ENCODE data around the gene SYT1. TPM values are rescaled to one million over a fixed set of nuclear protein-coding genes. Genes with fewer than 3 reads are reported as not detected.

Gene SYT1
- total RNA-seq, 2 donors from 2014 or later, result 1.0 to 22.7 TPM

- intact Hi-C loops (cut with DNase I), result no loop called here
- TF ChIP-seq CTCF (IDR thresholded peaks at IDR 0.05) (no peak), POLR2A (IDR thresholded peaks at IDR 0.05) (no peak)
- WGBS, 2 donors, result 62 to 68% methylated on average over 3 of the region's 3 CpGs
- Histone ChIP-seq H3K4me1 (no peaks in the 10 kb centered on the region), H3K9me3 (no peaks in the 10 kb centered on the region), H3K27me3 (no peaks in the 10 kb centered on the region), H3K4me3 (no peak overlapping the region), H3K36me3 (replicated peaks in 1 of 2; ENCODE audit: insufficient read depth in 1 of 2, low read depth in 2 of 2) (no peaks in the 10 kb centered on the region), H3K27ac (no peak overlapping the region)
- no peak for ATAC-seq
- DNase-seq, result no peak
These were observed 184.4 kb downstream of the SYT1 start for GRCh38 chr12:79048962-79049361.

- ATAC-seq, result no peak
- no peak for DNase-seq
- Histone ChIP-seq H3K9me3 (no peaks in the 10 kb centered on the region), H3K27ac (no peak overlapping the region), H3K36me3 (replicated peaks in 1 of 2; ENCODE audit: insufficient read depth in 1 of 2, low read depth in 2 of 2) (no peaks in the 10 kb centered on the region), H3K4me1 (no peaks in the 10 kb centered on the region), H3K4me3 (no peak overlapping the region), H3K27me3 (no peaks in the 10 kb centered on the region)
- no peak for TF ChIP-seq CTCF (IDR thresholded peaks at IDR 0.05)
- no peak for TF ChIP-seq POLR2A (IDR thresholded peaks at IDR 0.05)
- 82 to 85% methylated on average over 3 of the region's 3 CpGs for WGBS, 2 donors
- intact Hi-C loops (cut with DNase I), result no loop called here
These were observed 188.8 kb downstream of the SYT1 start for GRCh38 chr12:79053394-79053793.

GRCh38 chr12:79055926-79056674 lies 191.5 kb downstream of the SYT1 start:
- Histone ChIP-seq H3K27me3 (no peaks in the 10 kb centered on the region), H3K9me3 (no peaks in the 10 kb centered on the region), H3K27ac (no peak overlapping the region), H3K4me1 (no peaks in the 10 kb centered on the region), H3K36me3 (replicated peaks in 1 of 2; ENCODE audit: insufficient read depth in 1 of 2, low read depth in 2 of 2) (no peaks in the 10 kb centered on the region), H3K4me3 (no peak overlapping the region)
- intact Hi-C loops (cut with DNase I), result no loop called here
- WGBS, 2 donors, result 43 to 47% methylated on average over 3 of the region's 3 CpGs
- no peak for DNase-seq
- no peak for TF ChIP-seq POLR2A (IDR thresholded peaks at IDR 0.05)
- no peak for TF ChIP-seq CTCF (IDR thresholded peaks at IDR 0.05)
- ATAC-seq, result no peak

DNA sequence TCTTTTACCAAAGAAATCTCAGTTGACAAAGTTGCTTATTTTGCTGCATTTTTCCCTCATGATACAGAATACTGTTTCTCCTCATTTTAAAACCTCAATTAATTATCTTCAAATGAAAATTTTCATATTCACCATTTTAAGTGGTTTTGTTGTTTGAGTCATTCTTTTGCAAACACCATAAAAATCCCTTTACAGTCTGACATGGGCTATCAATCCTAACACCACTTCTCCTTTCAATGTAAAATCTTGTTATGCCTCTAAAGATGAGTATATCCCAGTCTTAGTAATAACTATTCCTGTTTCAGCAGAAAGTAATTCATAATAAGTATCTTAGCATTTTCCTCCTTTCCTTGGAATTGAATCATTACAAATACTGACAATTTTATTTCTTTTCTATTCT lies 192.2 kb downstream of the SYT1 start:
- ATAC-seq (no peak), DNase-seq (no peak)
- no peaks in the 10 kb centered on the region for H3K27me3 ChIP-seq
- intact Hi-C loops (cut with DNase I), result no loop called here
- H3K9me3 ChIP-seq, result no peaks in the 10 kb centered on the region
- no peaks in the 10 kb centered on the region for H3K36me3 ChIP-seq (replicated peaks in 1 of 2; ENCODE audit: insufficient read depth in 1 of 2, low read depth in 2 of 2)
- H3K4me3 ChIP-seq, result no peak overlapping the region
- TF ChIP-seq POLR2A (IDR thresholded peaks at IDR 0.05), result no peak
- TF ChIP-seq CTCF (IDR thresholded peaks at IDR 0.05), result no peak
- H3K27ac ChIP-seq, result no peak overlapping the region
- no peaks in the 10 kb centered on the region for H3K4me1 ChIP-seq

- no peaks in the 10 kb centered on the region for H3K36me3 ChIP-seq (replicated peaks in 1 of 2; ENCODE audit: insufficient read depth in 1 of 2, low read depth in 2 of 2)
- H3K4me3 ChIP-seq, result no peak overlapping the region
- no peaks in the 10 kb centered on the region for H3K4me1 ChIP-seq
- no peak for ATAC-seq
- TF ChIP-seq CTCF (IDR thresholded peaks at IDR 0.05), result no peak
- intact Hi-C loops (cut with DNase I), result no loop called here
- H3K27ac ChIP-seq, result no peak overlapping the region
- DNase-seq, result no peak
- no peaks in the 10 kb centered on the region for H3K9me3 ChIP-seq
- H3K27me3 ChIP-seq, result no peaks in the 10 kb centered on the region
These were observed 193.0 kb downstream of the SYT1 start for GRCh38 chr12:79057540-79057939.
